GM18520 (cell line): ENCODE data around the gene LRRC51.
"Not testable (repeated sequence)": the region's sequence is repeated elsewhere in the genome, so short reads cannot be mapped to it uniquely, and the experiment has no call there.

Experiments used
- ATAC-seq: cut with Tn5 transposase; IDR thresholded peaks from one replicate; pipeline ENCODE4 v1.9.1; 2021; ENCODE audit not compliant: unreplicated experiment

Gene LRRC51

GRCh38 chr11:72103754-72104167 is 23.1 kb downstream of the LRRC51 start:
- ATAC-seq: no peak

GRCh38 chr11:72105888-72106287 is 25.2 kb downstream of the LRRC51 start, which contains the start of gene TOMT:
TOMT (plus strand) TSS chr11:72105924; CDS start chr11:72105952, 28 bp downstream.
- no peak for ATAC-seq

- ATAC-seq: no peak
Measured at GRCh38 chr11:72111300-72112142, 30.9 kb downstream of the LRRC51 start.

- peak; percentile 88 for ATAC-seq
Measured at GRCh38 chr11:72112143-72112977, 31.7 kb downstream of the LRRC51 start, which contains the start of gene ANAPC15. ANAPC15 (minus strand) TSS chr11:72112695; CDS start chr11:72111276, 1,419 bp downstream.

GRCh38 chr11:72112978-72113808 is 32.5 kb downstream of the LRRC51 start:
- ATAC-seq: no peak

- ATAC-seq: no peak
Measured at GRCh38 chr11:72114570-72114969, 33.9 kb downstream of the LRRC51 start.

- no peak for ATAC-seq
Measured at GRCh38 chr11:72116019-72116755, 35.5 kb downstream of the LRRC51 start.

- no peak for ATAC-seq
Measured at GRCh38 chr11:72119198-72119597, 38.5 kb downstream of the LRRC51 start.

GRCh38 chr11:72120930-72121329 is 40.3 kb downstream of the LRRC51 start:
- ATAC-seq: no peak

GRCh38 chr11:72122607-72123006 is 42.0 kb downstream of the LRRC51 start:
- no peak for ATAC-seq

GRCh38 chr11:72123117-72123653 is 42.5 kb downstream of the LRRC51 start:
- no peak for ATAC-seq

- no peak for ATAC-seq
Measured at GRCh38 chr11:72124046-72124445, 43.4 kb downstream of the LRRC51 start.

- no peak for ATAC-seq
Measured at GRCh38 chr11:72125956-72126355, 45.3 kb downstream of the LRRC51 start.

- no peak for ATAC-seq
Measured at GRCh38 chr11:72127923-72128322, 47.3 kb downstream of the LRRC51 start.

GRCh38 chr11:72129381-72129780 is 48.7 kb downstream of the LRRC51 start:
- ATAC-seq: no peak

GRCh38 chr11:72132646-72133045 is 52.0 kb downstream of the LRRC51 start:
- ATAC-seq: no peak

GRCh38 chr11:72135473-72135872 is 54.8 kb downstream of the LRRC51 start, which contains the start of gene FOLR3:
FOLR3 (plus strand) TSS chr11:72135725; CDS start chr11:72135953, 228 bp downstream.
- ATAC-seq: not testable (repeated sequence)

- no peak for ATAC-seq
Measured at GRCh38 chr11:72135891-72136683, 55.4 kb downstream of the LRRC51 start.

GRCh38 chr11:72136684-72137262 is 56.1 kb downstream of the LRRC51 start:
- no peak for ATAC-seq
